ENCODE data around the gene IGF1.

Gene IGF1

DNA sequence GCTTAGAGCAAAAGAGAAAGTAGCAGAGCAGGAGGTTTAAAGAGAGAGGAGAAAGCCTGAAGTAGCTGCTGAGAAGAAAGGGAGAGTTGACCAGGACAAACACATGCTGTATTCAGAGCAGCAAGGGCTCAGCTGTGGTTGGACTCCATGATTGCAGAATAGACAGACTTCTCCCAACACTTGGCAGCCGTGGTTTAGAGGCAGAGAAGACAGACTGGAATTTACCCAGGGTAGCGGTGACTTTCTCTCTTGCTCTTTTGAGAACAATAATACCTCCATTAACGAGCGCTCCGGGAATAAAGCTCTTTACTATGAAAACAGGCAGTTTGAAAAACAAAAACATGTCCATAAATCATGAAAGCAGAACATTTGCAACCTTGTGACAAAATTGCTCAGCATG lies 21.4 kb upstream of the IGF1 start:
- Histone ChIP-seq H3K27ac (ENCODE audit: low read length) (no peak overlapping the region), H3K4me1 (ENCODE audit: insufficient read depth, low read length) (no peaks in the 10 kb centered on the region), H3K4me3 (ENCODE audit: low read depth in 1 of 2, low read length in 2 of 2) (no peak overlapping the region), H3K36me3 (ENCODE audit: insufficient read depth, low read length) (no peaks in the 10 kb centered on the region), H3K9me3 (ENCODE audit: insufficient read depth, low read length, severe bottlenecking) (no peaks in the 10 kb centered on the region), H3K4me2 (ENCODE audit: insufficient read depth, low read length) (no peak overlapping the region), H3K79me2 (ENCODE audit: insufficient read depth, low read length) (no peaks in the 10 kb centered on the region), H2AFZ (ENCODE audit: low read depth, low read length) (no peak overlapping the region), H3K9ac (ENCODE audit: low read depth, low read length) (no peak overlapping the region), H3K27me3 (ENCODE audit: insufficient read depth, low read length, poor library complexity) (no peaks in the 10 kb centered on the region), H4K20me1 (ENCODE audit: insufficient read depth, low read length) (no peaks in the 10 kb centered on the region)
- DNase-seq (no peak), ATAC-seq (ENCODE audit: insufficient read depth, low read depth) (no peak)
- no peak for TF ChIP-seq EZH2 (IDR thresholded peaks at IDR 0.05; ENCODE audit: borderline replicate concordance, low read depth, low read length, severe bottlenecking)
- TF ChIP-seq, protein P1, sequence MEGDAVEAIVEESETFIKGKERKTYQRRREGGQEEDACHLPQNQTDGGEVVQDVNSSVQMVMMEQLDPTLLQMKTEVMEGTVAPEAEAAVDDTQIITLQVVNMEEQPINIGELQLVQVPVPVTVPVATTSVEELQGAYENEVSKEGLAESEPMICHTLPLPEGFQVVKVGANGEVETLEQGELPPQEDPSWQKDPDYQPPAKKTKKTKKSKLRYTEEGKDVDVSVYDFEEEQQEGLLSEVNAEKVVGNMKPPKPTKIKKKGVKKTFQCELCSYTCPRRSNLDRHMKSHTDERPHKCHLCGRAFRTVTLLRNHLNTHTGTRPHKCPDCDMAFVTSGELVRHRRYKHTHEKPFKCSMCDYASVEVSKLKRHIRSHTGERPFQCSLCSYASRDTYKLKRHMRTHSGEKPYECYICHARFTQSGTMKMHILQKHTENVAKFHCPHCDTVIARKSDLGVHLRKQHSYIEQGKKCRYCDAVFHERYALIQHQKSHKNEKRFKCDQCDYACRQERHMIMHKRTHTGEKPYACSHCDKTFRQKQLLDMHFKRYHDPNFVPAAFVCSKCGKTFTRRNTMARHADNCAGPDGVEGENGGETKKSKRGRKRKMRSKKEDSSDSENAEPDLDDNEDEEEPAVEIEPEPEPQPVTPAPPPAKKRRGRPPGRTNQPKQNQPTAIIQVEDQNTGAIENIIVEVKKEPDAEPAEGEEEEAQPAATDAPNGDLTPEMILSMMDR (IDR thresholded peaks at IDR 0.05; ENCODE audit: borderline replicate concordance, extremely low read depth, low read length, poor library complexity, severe bottlenecking) = no peak

DNA sequence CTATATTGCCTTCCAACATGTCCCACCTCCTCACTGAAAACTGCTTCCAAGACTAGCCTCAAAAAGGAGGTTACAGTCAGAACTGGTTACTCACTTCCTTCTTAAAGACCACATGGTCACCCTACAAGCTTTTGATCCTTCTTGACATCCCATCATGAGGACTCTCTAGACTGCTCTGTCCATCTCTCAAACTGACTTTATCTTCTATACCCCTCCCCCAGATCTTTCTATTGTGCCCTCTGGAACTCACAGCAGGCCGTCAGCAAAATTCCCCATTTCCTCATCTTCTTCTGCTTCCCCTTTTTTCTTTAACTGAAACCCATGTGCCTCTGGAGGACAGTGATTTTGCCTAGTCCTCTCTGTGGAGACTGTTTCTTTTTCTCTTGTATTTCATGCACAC lies 18.1 kb upstream of the IGF1 start:
- TF ChIP-seq, protein P1 (IDR thresholded peaks at IDR 0.05; ENCODE audit: borderline replicate concordance, extremely low read depth, low read length, poor library complexity, severe bottlenecking) = no peak
- no peak for TF ChIP-seq EZH2 (IDR thresholded peaks at IDR 0.05; ENCODE audit: borderline replicate concordance, low read depth, low read length, severe bottlenecking)
- no peaks in the 10 kb centered on the region for H4K20me1 ChIP-seq (ENCODE audit: insufficient read depth, low read length)
- H3K4me2 ChIP-seq (ENCODE audit: insufficient read depth, low read length) = no peak overlapping the region
- H2AFZ ChIP-seq (ENCODE audit: low read depth, low read length) = no peak overlapping the region
- H3K4me3 ChIP-seq (ENCODE audit: low read depth in 1 of 2, low read length in 2 of 2) = no peak overlapping the region
- H3K36me3 ChIP-seq (ENCODE audit: insufficient read depth, low read length) = no peaks in the 10 kb centered on the region
- H3K27me3 ChIP-seq (ENCODE audit: insufficient read depth, low read length, poor library complexity) = no peaks in the 10 kb centered on the region
- ATAC-seq (ENCODE audit: insufficient read depth, low read depth) = no peak
- no peak overlapping the region for H3K9ac ChIP-seq (ENCODE audit: low read depth, low read length)
- no peak overlapping the region for H3K27ac ChIP-seq (ENCODE audit: low read length)
- no peak for DNase-seq
- H3K79me2 ChIP-seq (ENCODE audit: insufficient read depth, low read length) = no peaks in the 10 kb centered on the region
- H3K9me3 ChIP-seq (ENCODE audit: insufficient read depth, low read length, severe bottlenecking) = no peaks in the 10 kb centered on the region
- H3K4me1 ChIP-seq (ENCODE audit: insufficient read depth, low read length) = no peaks in the 10 kb centered on the region

DNA sequence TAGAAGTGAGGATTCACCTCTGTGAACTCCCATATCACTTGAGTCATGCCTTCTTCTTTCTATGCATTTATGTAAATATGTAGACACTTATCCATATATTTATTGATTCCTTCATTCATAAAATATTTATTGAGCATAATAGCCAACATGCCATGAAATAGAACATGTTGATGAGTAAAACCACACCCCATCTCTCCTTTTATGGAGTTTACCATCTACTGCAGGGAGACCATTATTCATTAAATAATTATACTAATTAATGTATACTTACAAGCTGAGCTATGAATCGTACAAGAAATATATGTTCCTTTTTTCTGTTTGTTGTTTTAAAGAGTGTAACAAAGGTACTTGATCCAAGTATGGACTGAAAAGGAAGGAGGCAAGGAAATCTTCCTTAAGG lies 17.4 kb upstream of the IGF1 start:
- no peaks in the 10 kb centered on the region for H3K27me3 ChIP-seq (ENCODE audit: insufficient read depth, low read length, poor library complexity)
- H3K36me3 ChIP-seq (ENCODE audit: insufficient read depth, low read length) = no peaks in the 10 kb centered on the region
- no peak overlapping the region for H3K4me3 ChIP-seq (ENCODE audit: low read depth in 1 of 2, low read length in 2 of 2)
- ATAC-seq (ENCODE audit: insufficient read depth, low read depth) = no peak
- no peak for DNase-seq
- H3K9ac ChIP-seq (ENCODE audit: low read depth, low read length) = no peak overlapping the region
- no peaks in the 10 kb centered on the region for H3K79me2 ChIP-seq (ENCODE audit: insufficient read depth, low read length)
- no peak overlapping the region for H3K4me2 ChIP-seq (ENCODE audit: insufficient read depth, low read length)
- H3K9me3 ChIP-seq (ENCODE audit: insufficient read depth, low read length, severe bottlenecking) = no peaks in the 10 kb centered on the region
- H3K27ac ChIP-seq (ENCODE audit: low read length) = no peak overlapping the region
- H4K20me1 ChIP-seq (ENCODE audit: insufficient read depth, low read length) = no peaks in the 10 kb centered on the region
- TF ChIP-seq, protein P1 (IDR thresholded peaks at IDR 0.05; ENCODE audit: borderline replicate concordance, extremely low read depth, low read length, poor library complexity, severe bottlenecking) = no peak
- no peak for TF ChIP-seq EZH2 (IDR thresholded peaks at IDR 0.05; ENCODE audit: borderline replicate concordance, low read depth, low read length, severe bottlenecking)
- no peaks in the 10 kb centered on the region for H3K4me1 ChIP-seq (ENCODE audit: insufficient read depth, low read length)
- H2AFZ ChIP-seq (ENCODE audit: low read depth, low read length) = no peak overlapping the region

DNA sequence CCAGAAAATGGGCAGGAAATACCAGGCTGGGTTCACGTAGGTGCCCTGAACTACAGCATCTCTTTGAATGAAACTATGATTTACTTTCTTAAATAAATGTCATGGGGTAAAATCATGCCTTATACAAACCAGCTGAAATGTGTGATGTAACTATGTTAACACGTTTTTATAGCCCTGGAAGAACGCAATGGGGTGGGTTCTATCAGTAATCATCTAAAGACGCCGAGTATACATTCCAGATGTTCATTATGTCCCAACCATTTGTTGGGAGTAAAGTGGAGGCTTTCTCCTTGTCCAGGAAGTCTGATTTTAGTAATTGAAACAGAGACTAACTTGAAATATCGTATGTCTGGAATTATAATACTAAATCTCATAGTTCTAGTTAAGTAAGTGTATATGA lies 16.2 kb upstream of the IGF1 start:
- Histone ChIP-seq H3K4me2 (ENCODE audit: insufficient read depth, low read length) (no peak overlapping the region), H3K9me3 (ENCODE audit: insufficient read depth, low read length, severe bottlenecking) (no peaks in the 10 kb centered on the region), H3K9ac (ENCODE audit: low read depth, low read length) (no peak overlapping the region), H4K20me1 (ENCODE audit: insufficient read depth, low read length) (no peaks in the 10 kb centered on the region), H3K27ac (ENCODE audit: low read length) (no peak overlapping the region), H2AFZ (ENCODE audit: low read depth, low read length) (no peak overlapping the region), H3K79me2 (ENCODE audit: insufficient read depth, low read length) (no peaks in the 10 kb centered on the region), H3K36me3 (ENCODE audit: insufficient read depth, low read length) (no peaks in the 10 kb centered on the region), H3K4me1 (ENCODE audit: insufficient read depth, low read length) (no peaks in the 10 kb centered on the region), H3K27me3 (ENCODE audit: insufficient read depth, low read length, poor library complexity) (no peaks in the 10 kb centered on the region), H3K4me3 (ENCODE audit: low read depth in 1 of 2, low read length in 2 of 2) (no peak overlapping the region)
- TF ChIP-seq, protein P1 (IDR thresholded peaks at IDR 0.05; ENCODE audit: borderline replicate concordance, extremely low read depth, low read length, poor library complexity, severe bottlenecking) = no peak
- no peak for TF ChIP-seq EZH2 (IDR thresholded peaks at IDR 0.05; ENCODE audit: borderline replicate concordance, low read depth, low read length, severe bottlenecking)
- DNase-seq (no peak), ATAC-seq (ENCODE audit: insufficient read depth, low read depth) (no peak)

All from DND-41 (cell line).